Measurements from ENCODE around the gene MICB. TPM values are rescaled to one million over a fixed set of nuclear protein-coding genes. Genes with fewer than 3 reads are reported as not detected.
A peak's percentile ranks its signal among the peaks of the same experiment; 100 is the strongest.
"Not testable (repeated sequence)": the region's sequence is repeated elsewhere in the genome, so short reads cannot be mapped to it uniquely, and the experiment has no call there.

The MICB gene
- polyA plus RNA-seq, 5 donors: 0.75 to 3.3 (median 1.8) TPM

- DNase-seq: no peak
Observed at GRCh38 chr6:31473780-31474761, 23.9 kb upstream of the MICB start.

DNA sequence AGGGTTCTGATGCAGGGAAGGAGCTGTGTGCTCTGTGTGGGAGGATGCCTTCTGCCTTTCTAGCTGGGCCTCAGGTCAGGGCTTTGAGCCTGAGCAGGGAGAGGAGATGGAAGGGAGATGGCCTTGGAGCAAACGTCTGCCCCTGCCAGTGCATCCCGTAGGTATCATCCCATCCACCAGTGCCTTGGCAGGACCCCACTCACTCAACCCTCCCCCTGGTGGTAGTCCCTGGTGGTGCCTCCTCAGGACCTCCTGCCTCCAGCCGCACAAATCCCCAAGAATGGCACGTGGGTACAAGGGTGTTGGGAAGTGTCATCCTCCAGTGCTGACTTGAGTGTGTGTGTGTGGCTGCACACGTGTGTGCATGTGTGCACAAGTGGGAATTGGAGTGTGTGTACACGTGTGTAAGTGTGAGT, 23.1 kb upstream of the MICB start:
- no peak for DNase-seq

DNA sequence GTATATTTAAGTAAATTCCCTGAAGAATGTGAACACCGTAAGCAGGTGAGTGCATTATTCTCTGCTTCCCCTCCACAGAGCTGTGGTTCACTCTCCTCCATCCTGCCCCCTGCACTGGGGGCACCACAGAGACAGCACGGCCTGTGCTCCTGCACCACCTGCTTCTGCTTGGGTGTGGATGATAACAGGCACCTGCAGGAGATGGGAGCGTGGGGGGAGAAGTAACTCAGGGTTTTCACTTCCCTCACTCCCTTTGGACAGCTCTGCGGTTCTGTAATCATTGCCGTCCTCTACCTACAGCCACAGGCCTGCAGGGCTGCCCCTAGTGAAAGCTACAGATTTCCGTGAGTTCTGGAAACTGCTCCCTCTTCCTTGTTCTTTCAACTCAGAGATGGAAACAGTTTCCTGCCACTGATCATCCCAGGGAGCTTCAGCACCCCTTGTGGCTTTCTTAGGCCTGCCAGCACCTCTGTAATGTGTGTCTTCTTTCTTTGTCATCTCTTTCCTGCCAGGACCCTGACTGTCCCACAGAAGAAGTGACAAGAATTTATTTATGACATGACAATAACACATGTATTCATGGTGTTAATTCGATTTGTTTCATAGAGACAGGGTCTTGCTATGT, 21.3 kb upstream of the MICB start:
- DNase-seq: no peak

GRCh38 chr6:31477521-31477920, 20.4 kb upstream of the MICB start:
- DNase-seq: no peak

- no peak for DNase-seq
Observed at GRCh38 chr6:31478186-31478950, 19.6 kb upstream of the MICB start.

DNA sequence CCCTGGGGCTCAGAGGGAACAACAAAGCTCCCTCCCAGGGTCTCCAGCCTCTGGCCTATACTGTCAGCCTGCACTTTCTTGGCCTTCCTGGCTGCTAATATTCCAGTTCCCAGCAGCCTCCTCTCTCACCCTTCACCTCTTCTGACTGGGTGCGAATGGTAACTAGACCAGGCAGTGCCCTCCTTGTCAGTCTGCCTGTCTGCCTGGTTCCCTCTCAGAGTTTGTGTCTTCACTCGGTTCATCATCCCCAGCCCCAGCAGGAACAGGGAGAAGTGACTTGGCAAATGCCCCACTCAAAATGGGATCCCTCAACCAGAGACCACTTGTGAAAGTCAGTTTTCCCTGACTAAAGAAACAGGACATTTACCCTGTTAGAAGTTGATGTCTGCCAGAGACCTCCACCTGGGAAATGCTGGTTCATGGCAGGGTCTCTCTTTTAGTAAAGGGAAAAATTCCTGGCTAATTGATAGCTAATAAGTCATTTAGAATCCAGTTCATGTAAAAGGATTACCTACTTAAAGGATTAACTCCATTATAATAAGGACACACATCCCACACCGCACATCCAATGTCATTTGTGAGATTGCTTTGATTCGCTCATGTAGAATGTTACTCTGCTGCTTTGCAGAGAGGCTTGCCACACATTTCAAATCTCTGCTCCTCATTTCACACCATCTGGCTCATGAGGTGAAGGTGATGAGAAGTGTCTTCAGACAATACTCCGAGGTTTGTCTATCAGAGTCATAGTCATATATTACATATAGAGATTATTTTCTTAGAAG, 18.6 kb upstream of the MICB start:
- no peak for DNase-seq

- no peak for DNase-seq
Observed at GRCh38 chr6:31479933-31480535, 17.9 kb upstream of the MICB start.

GRCh38 chr6:31480574-31480973, 17.4 kb upstream of the MICB start:
- DNase-seq: no peak

DNA sequence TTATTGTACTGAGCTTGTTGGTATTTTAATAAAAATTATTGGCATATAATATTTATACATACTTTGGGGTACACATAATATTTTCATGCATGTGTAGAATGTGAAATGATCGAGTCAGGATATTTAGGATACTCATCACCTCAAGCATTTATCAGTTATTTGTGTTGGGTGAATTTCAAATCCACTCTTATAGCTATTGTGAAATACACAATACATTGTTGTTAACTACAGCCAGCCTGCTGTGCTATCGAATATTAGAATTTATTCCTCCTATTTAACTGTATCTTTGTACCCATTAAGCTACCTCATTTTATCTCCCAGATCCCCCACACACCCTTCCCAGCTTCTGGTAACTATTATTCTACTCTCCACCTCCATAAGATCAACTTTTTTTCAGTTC, 14.6 kb upstream of the MICB start:
- DNase-seq: no peak

GRCh38 chr6:31485055-31485454, 12.9 kb upstream of the MICB start:
- DNase-seq: no peak

GRCh38 chr6:31486065-31486837, 11.7 kb upstream of the MICB start:
- DNase-seq: not testable (repeated sequence)

- DNase-seq: not testable (repeated sequence)
Observed at GRCh38 chr6:31487674-31488073, 10.3 kb upstream of the MICB start.

- no peak for DNase-seq
Observed at GRCh38 chr6:31489086-31489485, 8.9 kb upstream of the MICB start.

GRCh38 chr6:31490115-31490873, 7.7 kb upstream of the MICB start:
- no peak for DNase-seq

DNA sequence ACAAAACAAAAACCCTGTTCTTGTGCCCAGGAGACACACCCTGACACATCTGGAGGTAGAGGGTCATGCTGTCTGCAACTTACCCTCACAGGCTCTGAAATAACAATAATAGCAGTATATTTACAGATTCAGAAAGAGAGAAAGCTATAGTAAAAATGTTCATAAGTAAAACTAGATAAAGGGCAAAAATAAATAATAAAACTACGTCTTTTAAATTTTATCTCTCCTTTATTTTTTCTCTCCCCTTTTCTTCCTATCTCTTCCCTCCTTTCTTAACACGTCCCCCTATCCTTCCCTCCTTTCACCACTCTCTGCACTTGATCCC, 4.4 kb upstream of the MICB start:
- DNase-seq: not testable (repeated sequence)

- DNase-seq: peak; percentile 23 to 43
Observed at GRCh38 chr6:31493875-31494694, 3.9 kb upstream of the MICB start.

- DNase-seq: no peak
Observed at GRCh38 chr6:31495580-31495979, 2.4 kb upstream of the MICB start.

DNA sequence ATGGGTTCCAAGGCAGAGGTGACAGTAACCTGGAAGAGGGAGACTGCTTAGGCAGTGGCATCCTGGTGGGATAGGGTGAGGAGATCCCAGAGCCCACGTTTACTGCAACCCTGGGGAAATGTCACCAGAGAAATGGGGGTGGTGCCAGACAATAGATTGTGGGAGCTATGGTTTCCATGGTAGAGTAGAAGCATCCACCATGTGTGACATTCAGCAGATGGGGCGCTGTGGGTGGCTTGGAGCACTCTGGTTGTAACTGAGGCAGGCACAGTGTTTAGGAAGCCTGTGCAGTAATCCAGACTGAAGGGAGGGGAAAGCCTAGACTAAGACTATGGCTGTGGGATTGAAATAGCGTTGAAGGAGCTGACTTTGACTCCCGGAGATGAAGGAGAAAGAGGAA, 1.1 kb upstream of the MICB start:
- not testable (repeated sequence) for DNase-seq

DNA sequence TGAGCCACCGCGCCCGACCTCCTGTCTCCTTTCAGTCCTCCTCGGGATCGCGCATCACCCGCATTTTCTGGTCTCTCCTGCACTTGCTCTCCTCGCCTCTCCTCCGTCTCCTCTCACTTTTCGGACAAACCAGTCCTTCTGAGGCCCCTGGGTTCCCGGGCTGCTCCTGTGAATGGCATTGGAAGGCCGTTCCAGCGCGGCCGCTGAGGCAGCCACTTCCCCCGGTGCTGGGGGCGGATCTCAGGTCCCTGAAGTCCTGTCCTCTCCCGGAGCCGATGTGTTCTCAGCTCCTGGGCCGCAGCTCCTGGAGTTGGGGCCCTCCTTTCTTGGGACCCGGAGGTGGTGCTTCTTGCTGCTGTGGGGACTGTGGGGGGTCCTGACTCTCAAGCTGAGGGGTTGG, 803 bp downstream of the MICB start:
- DNase-seq: no peak

Measured in right lung (tissue), 5 donors.